C4-2B (cell line): ENCODE data around the gene DUSP1.

Experiments used
- ZFX ChIP-seq: fragments of 450-650 bp; IDR thresholded peaks from 2 replicates; pipeline ENCODE4 v1.6.1; 2017
- TF ChIP-seq, protein P1 (sequence below): fragments of 450-650 bp; conservative IDR thresholded peaks from 2 replicates; pipeline ENCODE4 v1.5.1; 2017; ENCODE audit warnings: mild to moderate bottlenecking

DNA sequence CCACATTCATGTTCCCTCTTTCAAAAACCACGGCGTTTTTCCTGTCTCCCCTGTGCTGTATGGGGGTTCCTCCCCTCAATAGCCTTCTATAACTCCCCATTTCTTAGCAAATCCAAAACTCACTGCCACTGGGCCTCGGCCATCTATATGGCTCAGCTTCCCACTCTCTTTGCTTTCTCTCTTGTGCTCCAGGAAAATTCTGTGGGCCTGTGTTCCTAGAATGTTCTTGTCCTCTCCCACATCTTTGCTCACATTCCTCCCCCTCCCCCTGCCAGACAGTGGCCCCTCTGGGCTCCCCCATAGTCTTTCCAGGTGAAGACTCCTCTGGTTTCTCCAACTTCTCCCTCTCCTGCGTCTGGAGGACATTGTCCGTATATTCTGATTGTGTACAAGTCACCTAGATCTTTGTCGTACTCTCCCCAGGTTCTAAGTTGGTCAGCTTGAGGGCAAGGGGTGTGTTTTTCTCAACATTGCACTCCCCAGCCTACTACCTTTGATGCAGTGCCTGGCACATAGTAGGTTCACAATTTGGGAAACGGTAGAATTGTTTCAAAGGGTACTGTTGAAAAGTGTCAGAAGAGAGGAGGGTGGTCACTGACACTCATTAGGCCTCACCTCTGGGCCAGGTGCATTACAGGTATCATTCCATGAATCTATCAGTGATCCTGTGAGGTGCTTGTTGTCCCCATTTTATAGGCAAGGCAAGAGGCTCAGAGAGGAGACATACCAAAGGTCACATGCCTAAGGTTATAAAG is 3.7 kb upstream of the DUSP1 start:
- TF ChIP-seq, protein P1, sequence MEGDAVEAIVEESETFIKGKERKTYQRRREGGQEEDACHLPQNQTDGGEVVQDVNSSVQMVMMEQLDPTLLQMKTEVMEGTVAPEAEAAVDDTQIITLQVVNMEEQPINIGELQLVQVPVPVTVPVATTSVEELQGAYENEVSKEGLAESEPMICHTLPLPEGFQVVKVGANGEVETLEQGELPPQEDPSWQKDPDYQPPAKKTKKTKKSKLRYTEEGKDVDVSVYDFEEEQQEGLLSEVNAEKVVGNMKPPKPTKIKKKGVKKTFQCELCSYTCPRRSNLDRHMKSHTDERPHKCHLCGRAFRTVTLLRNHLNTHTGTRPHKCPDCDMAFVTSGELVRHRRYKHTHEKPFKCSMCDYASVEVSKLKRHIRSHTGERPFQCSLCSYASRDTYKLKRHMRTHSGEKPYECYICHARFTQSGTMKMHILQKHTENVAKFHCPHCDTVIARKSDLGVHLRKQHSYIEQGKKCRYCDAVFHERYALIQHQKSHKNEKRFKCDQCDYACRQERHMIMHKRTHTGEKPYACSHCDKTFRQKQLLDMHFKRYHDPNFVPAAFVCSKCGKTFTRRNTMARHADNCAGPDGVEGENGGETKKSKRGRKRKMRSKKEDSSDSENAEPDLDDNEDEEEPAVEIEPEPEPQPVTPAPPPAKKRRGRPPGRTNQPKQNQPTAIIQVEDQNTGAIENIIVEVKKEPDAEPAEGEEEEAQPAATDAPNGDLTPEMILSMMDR: no peak
- no peak for TF ChIP-seq ZFX
